CD4-positive, CD25-positive, alpha-beta regulatory T cell (primary cell): ENCODE results near the gene RAD51B. TPM values are rescaled to one million over a fixed set of nuclear protein-coding genes. Genes with fewer than 3 reads are reported as not detected.

Experiments
- ATAC-seq, 2 donors: fragments of 150-1000 bp; cut with Tn5 transposase; one replicate each; pipeline ENCODE4 v1.10.0; 2021; ENCODE audit warnings: low read depth in 2 of 2, moderate number of reproducible peaks in 2 of 2, moderate library complexity in 1 of 2
- DNase-seq, 3 donors: peaks; one replicate each; pipeline versions ENCODE4 v3.0.0 to v3.0.0-alpha.2; 2012 to 2022; ENCODE audit warnings: mixed read lengths in 1 of 3
- H3K27ac ChIP-seq: one replicate; pipeline ENCODE4 v1.7.0; 2013; ENCODE audit warnings: mild to moderate bottlenecking, low read length; ENCODE audit not compliant: insufficient read depth, poor library complexity, severe bottlenecking
- H3K27me3 ChIP-seq: one replicate; pipeline ENCODE4 v1.7.0; 2013; ENCODE audit warnings: low read length; ENCODE audit not compliant: control insufficient read depth, insufficient read depth
- H3K36me3 ChIP-seq: one replicate; pipeline ENCODE4 v1.7.0; 2013; ENCODE audit warnings: mild to moderate bottlenecking, low read length, moderate library complexity; ENCODE audit not compliant: control insufficient read depth, insufficient read depth
- H3K4me1 ChIP-seq: 2 replicates; pipeline ENCODE4 v1.7.0; 2013; ENCODE audit warnings: mild to moderate bottlenecking, low read length; ENCODE audit not compliant: insufficient read depth, control insufficient read depth, poor library complexity, severe bottlenecking
- H3K4me3 ChIP-seq: one replicate; pipeline ENCODE4 v1.7.0; 2013; ENCODE audit warnings: low read depth, mild to moderate bottlenecking, low read length, moderate library complexity
- H3K9me3 ChIP-seq, 2 experiments: 1 replicate in 1 of 2; 2 replicates in 1 of 2; pipeline ENCODE4 v1.7.0; 2013; ENCODE audit warnings: low read length in 2 of 2, mild to moderate bottlenecking in 1 of 2, moderate library complexity in 1 of 2; ENCODE audit not compliant: control insufficient read depth in 2 of 2
- H3K27ac Mint-ChIP-seq, 3 donors: one replicate each; pipeline ENCODE4 v1.8.0; 2020 to 2022; ENCODE audit warnings: mild to moderate bottlenecking in 3 of 3, mixed read lengths in 3 of 3, moderate library complexity in 2 of 3
- H3K27me3 Mint-ChIP-seq: one replicate; pipeline ENCODE4 v1.8.0; 2022; ENCODE audit warnings: mild to moderate bottlenecking, mixed read lengths
- H3K36me3 Mint-ChIP-seq: one replicate; pipeline ENCODE4 v1.8.0; 2020; ENCODE audit warnings: mixed read lengths
- H3K4me1 Mint-ChIP-seq, 4 donors: one replicate each; pipeline ENCODE4 v1.8.0; 2020 to 2022; ENCODE audit warnings: mixed read lengths in 4 of 4, mild to moderate bottlenecking in 1 of 4
- H3K4me3 Mint-ChIP-seq, 4 donors: one replicate each; pipeline ENCODE4 v1.8.0; 2020 to 2022; ENCODE audit warnings: mild to moderate bottlenecking in 4 of 4, mixed read lengths in 4 of 4, moderate library complexity in 3 of 4
- H3K9me3 Mint-ChIP-seq, 7 donors: one replicate each; pipeline ENCODE4 v1.8.0; 2020 to 2022; ENCODE audit warnings: mixed read lengths in 7 of 7, mild to moderate bottlenecking in 3 of 7, moderate library complexity in 2 of 7
- polyA plus RNA-seq, 4 donors: library from polyadenylated mRNA; unstranded; fragments of 300-500 nt; fragmentation: Illumina TruSeq; gene quantifications; one replicate each; pipeline ENCODE4 v1.2.3, GENCODE V29; 2021
- total RNA-seq: library from RNA; stranded (reverse); gene quantifications from one replicate; pipeline ENCODE4 v1.2.3, GENCODE V29; 2022

RAD51B gene
- total and polyA plus RNA-seq, 5 donors from 2014 or later, result 19.1 to 40.2 (median 28.1) TPM

DNA sequence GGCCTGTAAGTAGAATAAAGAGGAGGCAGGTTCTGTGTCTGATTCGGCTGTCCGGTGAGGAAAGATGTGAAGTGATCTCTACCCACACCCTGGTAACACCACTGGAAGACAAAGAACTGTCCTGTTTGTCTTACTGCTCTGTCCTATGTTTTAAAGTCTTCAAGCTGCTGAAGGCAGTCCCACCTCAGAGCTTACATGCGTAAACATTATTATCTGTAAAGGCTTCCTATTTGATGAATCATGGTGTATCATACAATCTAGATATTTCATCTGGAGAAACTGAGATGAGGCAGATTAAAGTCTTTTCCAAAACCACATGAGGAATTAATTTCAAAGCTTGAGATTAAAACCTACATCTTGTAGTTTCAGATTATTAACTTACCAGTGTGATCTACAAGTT, 545.6 kb downstream of the RAD51B start:
- H3K4me3 Mint-ChIP-seq, result no peak overlapping the region
- H3K27ac ChIP-seq, result no peak overlapping the region

DNA sequence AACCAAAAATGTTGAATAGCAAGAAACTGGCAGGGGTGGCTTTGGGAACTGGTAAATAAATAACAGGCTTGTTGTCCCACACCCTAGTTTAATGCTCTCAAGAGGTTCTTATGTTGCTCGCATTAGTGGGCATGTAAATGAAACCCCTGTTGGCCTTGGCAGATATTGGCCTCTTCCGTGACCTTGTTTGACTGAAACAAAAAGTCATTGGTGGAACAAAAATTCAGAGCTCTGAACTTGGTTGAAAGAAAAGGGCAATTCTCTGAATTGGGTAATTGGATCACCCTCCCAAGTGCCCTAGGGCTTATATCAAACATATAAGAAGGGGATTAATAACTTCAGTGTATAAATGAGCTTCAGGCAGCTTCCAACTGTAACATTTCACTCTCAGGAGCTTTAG, 547.1 kb downstream of the RAD51B start:
- Mint-ChIP-seq H3K27me3 (no peaks in the 10 kb centered on the region), H3K4me3 (no peak overlapping the region), H3K27ac (peak overlapping the region in 1 of 3 donors; percentile 87), H3K4me1 (peaks cover 20 to 57% (median 29%) of the 10 kb centered on the region in 4 donors), H3K9me3 (no peaks in the 10 kb centered on the region), H3K36me3 (no peaks in the 10 kb centered on the region)
- no peak overlapping the region for H3K4me3 ChIP-seq
- no peak for ATAC-seq
- no peaks in the 10 kb centered on the region for H3K9me3 ChIP-seq
- no peaks in the 10 kb centered on the region for H3K27me3 ChIP-seq
- peaks cover 28% of the 10 kb centered on the region for H3K4me1 ChIP-seq
- no peak for DNase-seq
- no peaks in the 10 kb centered on the region for H3K36me3 ChIP-seq
- no peak overlapping the region for H3K27ac ChIP-seq

More for the DNA sequence above, 545.6 kb downstream of the RAD51B start:
- ATAC-seq (no peak), DNase-seq (no peak)
- peak overlapping the region; percentile 49 to 92 (median 53) for H3K27ac Mint-ChIP-seq
- peaks cover 16 to 56% (median 32%) of the 10 kb centered on the region in 4 donors for H3K4me1 Mint-ChIP-seq
- no peaks in the 10 kb centered on the region for H3K27me3 Mint-ChIP-seq
- H3K4me3 ChIP-seq, result no peak overlapping the region
- H3K9me3 ChIP-seq, result no peaks in the 10 kb centered on the region
- no peaks in the 10 kb centered on the region for H3K36me3 Mint-ChIP-seq
- H3K4me1 ChIP-seq, result peaks cover 28% of the 10 kb centered on the region
- no peaks in the 10 kb centered on the region for H3K9me3 Mint-ChIP-seq
- H3K36me3 ChIP-seq, result no peaks in the 10 kb centered on the region
- no peaks in the 10 kb centered on the region for H3K27me3 ChIP-seq

DNA sequence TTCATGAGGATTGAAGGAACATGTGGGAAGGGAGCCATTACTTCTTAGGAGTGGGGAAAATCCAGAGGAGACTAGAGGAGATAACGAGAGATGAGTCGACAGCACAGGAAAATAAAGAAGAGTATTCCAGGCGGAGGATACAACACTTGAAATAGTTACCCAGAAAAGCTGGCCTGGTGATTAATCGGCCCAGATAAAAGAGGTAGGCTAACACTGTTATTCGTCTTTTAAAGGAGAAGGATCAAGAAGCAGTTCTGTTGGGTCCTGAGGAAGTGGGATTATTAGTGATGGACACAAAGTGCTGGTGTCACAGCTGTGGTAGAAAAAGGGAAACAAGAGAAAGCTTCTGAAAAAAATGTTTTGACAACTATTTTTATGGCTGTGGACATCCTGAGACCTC, 548.0 kb downstream of the RAD51B start:
- Mint-ChIP-seq H3K27me3 (no peaks in the 10 kb centered on the region), H3K27ac (peak overlapping the region; percentile 67 to 93 (median 87)), H3K36me3 (no peaks in the 10 kb centered on the region), H3K9me3 (no peaks in the 10 kb centered on the region), H3K4me3 (peak overlapping the region in 1 of 4 donors; percentile 17), H3K4me1 (peaks cover 28 to 65% (median 35%) of the 10 kb centered on the region in 4 donors)
- peaks cover 28% of the 10 kb centered on the region for H3K4me1 ChIP-seq
- H3K9me3 ChIP-seq, result no peaks in the 10 kb centered on the region
- H3K27ac ChIP-seq, result no peak overlapping the region
- no peaks in the 10 kb centered on the region for H3K27me3 ChIP-seq
- H3K4me3 ChIP-seq, result no peak overlapping the region
- ATAC-seq (no peak), DNase-seq (no peak)
- H3K36me3 ChIP-seq, result no peaks in the 10 kb centered on the region

DNA sequence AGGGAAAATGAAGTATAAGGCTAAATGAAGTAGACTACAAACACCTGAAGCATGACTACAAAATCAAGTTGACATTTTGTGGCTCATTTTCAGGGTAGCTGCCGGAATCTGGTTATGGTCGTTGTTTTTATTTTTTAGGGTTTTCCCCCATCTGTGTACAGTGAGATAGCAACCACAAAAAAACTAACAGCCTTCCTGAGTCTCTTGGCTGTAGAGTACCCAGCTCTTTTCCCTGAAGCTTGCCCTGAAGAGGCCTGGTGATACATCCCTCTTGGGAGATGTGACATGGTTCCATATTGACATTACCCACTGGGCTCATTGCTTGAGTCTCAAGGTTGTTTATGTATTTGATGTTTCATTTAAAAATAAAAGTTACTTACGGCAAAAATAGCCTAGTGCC, 549.3 kb downstream of the RAD51B start:
- peaks cover 30% of the 10 kb centered on the region for H3K4me1 ChIP-seq
- no peaks in the 10 kb centered on the region for H3K27me3 ChIP-seq
- DNase-seq, result peak in 1 of 3 donors; percentile 32
- no peaks in the 10 kb centered on the region for H3K27me3 Mint-ChIP-seq
- peaks cover 0 to 6% (median 0%) of the 10 kb centered on the region in 7 donors for H3K9me3 Mint-ChIP-seq
- no peaks in the 10 kb centered on the region for H3K36me3 ChIP-seq
- peak overlapping the region; percentile 1 to 74 (median 57) for H3K4me3 Mint-ChIP-seq
- H3K9me3 ChIP-seq, result no peaks in the 10 kb centered on the region
- peak; percentile 53 to 57 for ATAC-seq
- H3K4me1 Mint-ChIP-seq, result peaks cover 30 to 66% (median 39%) of the 10 kb centered on the region in 4 donors
- no peaks in the 10 kb centered on the region for H3K36me3 Mint-ChIP-seq
- H3K27ac Mint-ChIP-seq, result peak overlapping the region; percentile 65 to 93 (median 87)
- H3K27ac ChIP-seq, result peak overlapping the region; percentile 61
- H3K4me3 ChIP-seq, result peak overlapping the region; percentile 68

DNA sequence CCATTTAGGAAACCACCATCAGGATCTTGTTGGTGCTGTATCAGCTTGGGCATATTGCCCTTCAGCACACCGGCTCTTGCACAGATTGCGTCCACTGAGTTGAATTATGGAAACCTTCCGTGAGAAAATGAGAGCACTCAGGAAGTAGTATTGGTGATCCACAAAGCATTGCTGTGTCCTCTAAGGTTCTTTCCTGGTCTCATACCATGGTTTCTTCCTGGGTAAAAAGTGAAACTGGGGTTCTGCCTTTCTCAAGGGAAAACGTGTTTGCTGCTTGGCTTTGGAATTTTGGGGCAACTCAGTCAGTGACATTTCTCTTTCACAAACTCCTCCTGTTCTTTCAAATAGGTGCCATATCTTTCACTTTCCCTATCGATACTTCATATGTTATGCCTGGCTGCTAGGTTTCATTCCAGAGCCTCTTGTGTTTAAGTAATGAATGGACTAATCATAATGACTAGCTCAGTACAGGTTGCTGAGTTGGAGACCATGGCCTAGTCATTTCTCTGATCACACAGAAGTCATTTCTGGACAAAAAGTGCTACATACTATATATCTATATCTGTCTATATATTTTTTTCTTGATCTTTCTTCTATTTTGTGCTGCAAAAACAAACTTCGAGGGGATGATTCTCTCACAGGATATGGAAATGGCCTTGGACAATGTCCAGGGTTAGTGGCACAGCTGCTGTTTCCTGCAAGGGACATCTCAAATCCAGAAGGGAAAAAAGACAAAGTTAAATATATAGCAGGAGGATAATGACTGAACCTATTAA, 549.9 kb downstream of the RAD51B start:
- Histone ChIP-seq H3K27ac (peak overlapping the region; percentile 61), H3K4me3 (peak overlapping the region; percentile 68), H3K36me3 (no peaks in the 10 kb centered on the region), H3K9me3 (no peaks in the 10 kb centered on the region), H3K4me1 (peaks cover 36% of the 10 kb centered on the region), H3K27me3 (no peaks in the 10 kb centered on the region)
- H3K27me3 Mint-ChIP-seq, result no peaks in the 10 kb centered on the region
- peaks cover 30 to 72% (median 45%) of the 10 kb centered on the region in 4 donors for H3K4me1 Mint-ChIP-seq
- no peaks in the 10 kb centered on the region for H3K36me3 Mint-ChIP-seq
- peaks cover 0 to 6% (median 0%) of the 10 kb centered on the region in 7 donors for H3K9me3 Mint-ChIP-seq
- peak overlapping the region; percentile 65 to 93 (median 87) for H3K27ac Mint-ChIP-seq
- ATAC-seq (peak in 1 of 2 donors; percentile 16), DNase-seq (peak in 1 of 3 donors; percentile 33)
- peak overlapping the region; percentile 1 to 74 (median 57) for H3K4me3 Mint-ChIP-seq

DNA sequence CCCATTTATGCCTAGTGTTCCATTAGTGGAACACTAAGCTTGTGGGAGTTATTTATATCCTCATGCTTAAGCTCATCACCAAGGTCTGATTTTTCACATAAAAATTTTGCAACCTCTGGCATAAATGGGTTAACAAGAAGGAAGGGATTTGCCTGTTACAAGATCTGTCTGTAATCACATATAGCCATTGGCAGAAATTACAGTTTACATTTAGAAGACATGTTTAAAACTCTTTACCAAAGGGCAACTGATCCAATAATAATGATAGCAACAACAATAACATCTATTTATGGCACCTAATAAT, 550.4 kb downstream of the RAD51B start:
- H3K4me3 Mint-ChIP-seq, result peak overlapping the region in 1 of 4 donors; percentile 44
- peaks cover 30 to 72% (median 46%) of the 10 kb centered on the region in 4 donors for H3K4me1 Mint-ChIP-seq
- H3K4me1 ChIP-seq, result peaks cover 42% of the 10 kb centered on the region
- H3K9me3 ChIP-seq, result no peaks in the 10 kb centered on the region
- H3K36me3 ChIP-seq, result no peaks in the 10 kb centered on the region
- H3K27ac Mint-ChIP-seq, result peak overlapping the region in 1 of 3 donors; percentile 87
- DNase-seq (no peak), ATAC-seq (no peak)
- no peaks in the 10 kb centered on the region for H3K36me3 Mint-ChIP-seq
- peaks cover 0 to 6% (median 0%) of the 10 kb centered on the region in 7 donors for H3K9me3 Mint-ChIP-seq
- H3K27me3 ChIP-seq, result no peaks in the 10 kb centered on the region
- no peaks in the 10 kb centered on the region for H3K27me3 Mint-ChIP-seq
- H3K4me3 ChIP-seq, result peak overlapping the region; percentile 68
- no peak overlapping the region for H3K27ac ChIP-seq

DNA sequence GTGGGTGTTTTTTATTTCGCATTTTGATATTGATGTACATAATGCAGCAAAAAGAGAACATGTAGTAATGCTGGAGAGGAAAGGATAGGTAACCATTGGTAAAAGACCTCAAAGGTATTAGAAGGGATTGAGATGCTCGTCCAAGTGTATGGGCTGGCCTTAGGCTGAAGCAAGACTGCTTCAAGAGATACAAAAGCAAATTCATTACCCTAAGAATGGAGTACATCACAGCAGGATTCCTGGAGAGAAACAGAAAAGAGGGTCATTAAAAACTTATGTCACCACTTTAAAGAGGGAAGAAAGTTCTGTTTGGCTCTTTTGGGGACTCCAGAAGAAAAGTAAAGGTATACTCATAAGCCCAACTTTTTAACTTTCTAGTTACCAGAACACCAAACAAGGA, 552.8 kb downstream of the RAD51B start:
- no peak for ATAC-seq
- H3K27ac ChIP-seq, result no peak overlapping the region
- no peaks in the 10 kb centered on the region for H3K36me3 ChIP-seq
- H3K9me3 Mint-ChIP-seq, result peaks cover 0 to 6% (median 0%) of the 10 kb centered on the region in 7 donors
- no peak overlapping the region for H3K4me3 ChIP-seq
- H3K4me3 Mint-ChIP-seq, result peak overlapping the region in 2 of 4 donors; percentile 11 to 34
- no peaks in the 10 kb centered on the region for H3K27me3 ChIP-seq
- no peaks in the 10 kb centered on the region for H3K27me3 Mint-ChIP-seq
- no peaks in the 10 kb centered on the region for H3K36me3 Mint-ChIP-seq
- peaks cover 37 to 86% (median 65%) of the 10 kb centered on the region in 4 donors for H3K4me1 Mint-ChIP-seq
- DNase-seq, result no peak
- peaks cover 63% of the 10 kb centered on the region for H3K4me1 ChIP-seq
- no peaks in the 10 kb centered on the region for H3K9me3 ChIP-seq
- H3K27ac Mint-ChIP-seq, result peak overlapping the region in 1 of 3 donors; percentile 2
